CD14-positive monocyte (primary cell): ENCODE data around the gene HNF1B. TPM values are rescaled to one million over a fixed set of nuclear protein-coding genes. Genes with fewer than 3 reads are reported as not detected.
A peak's percentile ranks its signal among the peaks of the same experiment; 100 is the strongest.

Experiments used
- DNase-seq, 3 donors: peaks; one replicate each; pipeline ENCODE4 v3.0.0-alpha.2; 2011 to 2022
- H2AFZ ChIP-seq: 2 replicates; pipeline ENCODE4 v1.6.0; 2012; ENCODE audit warnings: mild to moderate bottlenecking, low read depth, low read length, inconsistent platforms; ENCODE audit not compliant: insufficient read depth, poor library complexity, severe bottlenecking
- H3K27ac ChIP-seq, 2 donors: 1 replicate in 1 of 2; 2 replicates in 1 of 2; pipeline ENCODE4 v1.5.1; 2012 to 2013; ENCODE audit warnings: low read length in 2 of 2, control low read depth in 1 of 2, inconsistent platforms in 1 of 2, low read depth in 1 of 2, mild to moderate bottlenecking in 1 of 2
- H3K27me3 ChIP-seq, 2 donors: one replicate each; pipeline versions ENCODE4 v1.6.0 to v1.6.1; 2011 to 2013; ENCODE audit warnings: low read length in 2 of 2; ENCODE audit not compliant: control insufficient read depth in 2 of 2, insufficient read depth in 2 of 2
- H3K36me3 ChIP-seq, 2 donors: replicated peaks in 1 of 2; 1 replicate in 1 of 2; 2 replicates in 1 of 2; pipeline versions ENCODE4 v1.5.1 to v1.6.1; 2012 to 2013; ENCODE audit warnings: low read length in 2 of 2, control low read depth in 1 of 2, inconsistent platforms in 1 of 2, mild to moderate bottlenecking in 1 of 2; ENCODE audit not compliant: insufficient read depth in 2 of 2, control insufficient read depth in 1 of 2
- H3K4me1 ChIP-seq, 2 donors: 1 replicate in 1 of 2; 2 replicates in 1 of 2; pipeline versions ENCODE4 v1.5.1 to v1.6.1; 2012 to 2013; ENCODE audit warnings: low read length in 2 of 2, control low read depth in 1 of 2, inconsistent platforms in 1 of 2, mild to moderate bottlenecking in 1 of 2, moderate library complexity in 1 of 2; ENCODE audit not compliant: insufficient read depth in 2 of 2, control insufficient read depth in 1 of 2
- H3K4me2 ChIP-seq: replicated peaks from 2 replicates; pipeline ENCODE3; 2012; ENCODE audit warnings: low read length, moderate library complexity, mild to moderate bottlenecking; ENCODE audit not compliant: poor library complexity, severe bottlenecking; ENCODE audit errors: extremely low read depth
- H3K4me3 ChIP-seq, 3 experiments: fragments of 200-600 bp in 1 of 3; sonication (generic) in 1 of 3; replicated peaks in 1 of 3; 1 replicate in 2 of 3; 2 replicates in 1 of 3; pipeline ENCODE4 v1.5.1; 2011 to 2013; ENCODE audit warnings: low read length in 3 of 3, mild to moderate bottlenecking in 3 of 3, control low read depth in 2 of 3, low read depth in 2 of 3, inconsistent platforms in 1 of 3, moderate library complexity in 1 of 3
- H3K79me2 ChIP-seq: 2 replicates; pipeline ENCODE4 v1.6.0; 2012; ENCODE audit warnings: mild to moderate bottlenecking, control low read depth, inconsistent platforms, low read length, moderate library complexity; ENCODE audit not compliant: insufficient read depth
- H3K9ac ChIP-seq: 2 replicates; pipeline ENCODE4 v1.6.0; 2017; ENCODE audit warnings: low read length, mild to moderate bottlenecking; ENCODE audit not compliant: insufficient read depth, poor library complexity, severe bottlenecking
- H3K9me3 ChIP-seq, 2 donors: replicated peaks in 1 of 2; 1 replicate in 1 of 2; 2 replicates in 1 of 2; pipeline versions ENCODE4 v1.5.1 to v1.6.1; 2012 to 2013; ENCODE audit warnings: low read length in 2 of 2, control low read depth in 1 of 2; ENCODE audit not compliant: control insufficient read depth in 1 of 2, insufficient read depth in 1 of 2
- H4K20me1 ChIP-seq: 2 replicates; pipeline ENCODE4 v1.6.0; 2012; ENCODE audit warnings: mild to moderate bottlenecking, low read length, control low read depth, moderate library complexity; ENCODE audit not compliant: insufficient read depth
- H3K27ac Mint-ChIP-seq, 7 donors: one replicate each; pipeline ENCODE4 v1.8.0; 2020; ENCODE audit warnings: mild to moderate bottlenecking in 7 of 7, mixed read lengths in 7 of 7, moderate library complexity in 6 of 7, inconsistent platforms in 2 of 7
- H3K27me3 Mint-ChIP-seq, 3 donors: one replicate each; pipeline ENCODE4 v1.8.0; 2021 to 2022; ENCODE audit warnings: low read depth in 3 of 3, mild to moderate bottlenecking in 3 of 3, mixed read lengths in 3 of 3, moderate library complexity in 3 of 3, inconsistent platforms in 1 of 3
- H3K36me3 Mint-ChIP-seq, 2 donors: one replicate each; pipeline ENCODE4 v1.8.0; 2020; ENCODE audit warnings: mixed read lengths in 2 of 2, inconsistent platforms in 1 of 2, mild to moderate bottlenecking in 1 of 2
- H3K4me1 Mint-ChIP-seq: one replicate; pipeline ENCODE4 v1.8.0; 2020; ENCODE audit warnings: mild to moderate bottlenecking, mixed read lengths
- H3K4me3 Mint-ChIP-seq, 2 donors: one replicate each; pipeline ENCODE4 v1.8.0; 2020; ENCODE audit warnings: mild to moderate bottlenecking in 2 of 2, mixed read lengths in 2 of 2, moderate library complexity in 1 of 2
- H3K9me3 Mint-ChIP-seq, 7 donors: one replicate each; pipeline ENCODE4 v1.8.0; 2020 to 2022; ENCODE audit warnings: mixed read lengths in 7 of 7, mild to moderate bottlenecking in 6 of 7, moderate library complexity in 6 of 7, inconsistent platforms in 2 of 7
- CTCF ChIP-seq: fragments of 200-600 bp; IDR thresholded peaks from one replicate; pipeline ENCODE4 v1.8.0; 2022; ENCODE audit warnings: antibody characterized with exemption, mild to moderate bottlenecking
- WGBS: methylation state at CpG from one replicate; pipeline ENCODE4 v1.1.5; 2013; ENCODE audit warnings: missing lambda C conversion rate; ENCODE audit not compliant: insufficient coverage; 5-methylcytosine and 5-hydroxymethylcytosine counted together
- intact Hi-C, 2 donors: fragments of 100-400 bp; cut with micrococcal nuclease; formaldehyde crosslinking; loops; one replicate each; pipeline versions ENCODE4 v1.15.0 to v1.15.1; 2023
- polyA plus RNA-seq, 3 donors: library from polyadenylated mRNA; depleted of rRNA in 1 of 3; unstranded in 2 of 3; stranded (reverse) in 1 of 3; fragments of 300-500 nt in 2 of 3; fragments of >200 nt in 1 of 3; fragmentation: Illumina TruSeq in 2 of 3; gene quantifications; 1 replicate in 2 of 3; 2 replicates in 1 of 3; pipeline ENCODE4 v1.2.3, GENCODE V29; 2012 to 2021

HNF1B gene
- polyA plus RNA-seq, 3 donors = not detected

GRCh38 chr17:37710344-37710886 is 34.4 kb downstream of the HNF1B start:
- peaks cover 0 to 8% (median 5%) of the 10 kb centered on the region in 7 donors for H3K9me3 Mint-ChIP-seq
- H3K4me3 ChIP-seq = no peak overlapping the region
- peak; percentile 52 to 74 (median 57) for DNase-seq
- peak overlapping the region in 4 of 7 donors; percentile 5 to 44 (median 33) for H3K27ac Mint-ChIP-seq
- intact Hi-C loops = no loop called here
- peaks cover 0 to 2% of the 10 kb centered on the region in 2 donors for H3K27me3 ChIP-seq
- no peak overlapping the region for H3K4me2 ChIP-seq
- H3K4me1 ChIP-seq = no peaks in the 10 kb centered on the region
- peaks cover 4% of the 10 kb centered on the region for H3K4me1 Mint-ChIP-seq
- WGBS = 100% methylated on average over 2 of the region's 9 CpGs
- no peak for TF ChIP-seq CTCF
- H3K27ac ChIP-seq = no peak overlapping the region
- H3K9me3 ChIP-seq = no peaks in the 10 kb centered on the region
- peaks cover 12 to 27% (median 16%) of the 10 kb centered on the region in 3 donors for H3K27me3 Mint-ChIP-seq
- H3K4me3 Mint-ChIP-seq = no peak overlapping the region
- H4K20me1 ChIP-seq = no peaks in the 10 kb centered on the region
- no peak overlapping the region for H3K9ac ChIP-seq
- H3K79me2 ChIP-seq = no peaks in the 10 kb centered on the region
- no peaks in the 10 kb centered on the region for H3K36me3 ChIP-seq
- no peak overlapping the region for H2AFZ ChIP-seq
- no peaks in the 10 kb centered on the region for H3K36me3 Mint-ChIP-seq

- Mint-ChIP-seq H3K27me3 (peaks cover 10 to 25% (median 23%) of the 10 kb centered on the region in 3 donors), H3K9me3 (peaks cover 0 to 8% (median 5%) of the 10 kb centered on the region in 7 donors), H3K4me3 (peak overlapping the region in 1 of 2 donors; percentile 58), H3K4me1 (peaks cover 4% of the 10 kb centered on the region), H3K27ac (peak overlapping the region in 1 of 7 donors; percentile 37), H3K36me3 (no peaks in the 10 kb centered on the region)
- Histone ChIP-seq H3K4me2 (no peak overlapping the region), H3K79me2 (no peaks in the 10 kb centered on the region), H3K9me3 (no peaks in the 10 kb centered on the region), H3K4me1 (no peaks in the 10 kb centered on the region), H3K27me3 (peaks cover 2 to 3% of the 10 kb centered on the region in 2 donors), H3K9ac (no peak overlapping the region), H4K20me1 (no peaks in the 10 kb centered on the region), H3K4me3 (no peak overlapping the region), H3K36me3 (no peaks in the 10 kb centered on the region), H2AFZ (no peak overlapping the region), H3K27ac (no peak overlapping the region)
- DNase-seq = no peak
- intact Hi-C loops = loop anchor here (10.0 kb wide), 2 partner anchors 56 to 136 kb away; no protein-coding TSS in a partner anchor
- TF ChIP-seq CTCF = no peak
- WGBS = 81% methylated on average over 7 of the region's 8 CpGs
These were observed 36.1 kb downstream of the HNF1B start for GRCh38 chr17:37708616-37709212.
